Hepatocyte (in vitro differentiated cells): Measurements from ENCODE around the gene PRRT1B. TPM values are rescaled to one million over a fixed set of nuclear protein-coding genes. Genes with fewer than 3 reads are reported as not detected.

ENCODE experiments used
- DNase-seq: peaks from one replicate; pipeline ENCODE4 v3.0.0-alpha.2; 2016; ENCODE audit warnings: low spot score
- H2AFZ ChIP-seq: fragments of 200-600 bp; sonication (generic); 2 replicates; pipeline ENCODE4 v1.6.0; 2016; ENCODE audit warnings: antibody characterized with exemption, mild to moderate bottlenecking
- H3K27ac ChIP-seq: fragments of 200-600 bp; sonication (generic); 2 replicates; pipeline ENCODE4 v1.5.1; 2016; ENCODE audit warnings: mild to moderate bottlenecking
- H3K27me3 ChIP-seq: fragments of 200-600 bp; sonication (generic); 2 replicates; pipeline ENCODE4 v1.6.1; 2016
- H3K36me3 ChIP-seq: fragments of 200-600 bp; sonication (generic); replicated peaks from 2 replicates; pipeline ENCODE4 v1.5.1; 2016; ENCODE audit warnings: low read depth; ENCODE audit not compliant: insufficient read depth
- H3K4me1 ChIP-seq: fragments of 200-600 bp; sonication (generic); 2 replicates; pipeline ENCODE4 v1.5.1; 2016; ENCODE audit warnings: mild to moderate bottlenecking, moderate library complexity; ENCODE audit not compliant: insufficient read depth
- H3K4me2 ChIP-seq: fragments of 200-600 bp; sonication (generic); 2 replicates; pipeline ENCODE4 v1.6.0; 2016
- H3K4me3 ChIP-seq: fragments of 200-600 bp; sonication (generic); 2 replicates; pipeline ENCODE4 v1.5.1; 2016; ENCODE audit warnings: mild to moderate bottlenecking
- H3K79me2 ChIP-seq: fragments of 200-600 bp; sonication (generic); 2 replicates; pipeline ENCODE4 v1.6.0; 2017; ENCODE audit warnings: mild to moderate bottlenecking
- H3K9me2 ChIP-seq: fragments of 200-600 bp; sonication (generic); replicated peaks from 2 replicates; pipeline ENCODE4 v1.6.0; 2017; ENCODE audit warnings: mild to moderate bottlenecking; ENCODE audit not compliant: insufficient read depth
- H3K9me3 ChIP-seq: fragments of 200-600 bp; sonication (generic); 2 replicates; pipeline ENCODE4 v1.5.1; 2016; ENCODE audit warnings: low read depth, mild to moderate bottlenecking
- H4K20me1 ChIP-seq: fragments of 200-600 bp; sonication (generic); 2 replicates; pipeline ENCODE4 v1.6.0; 2016; ENCODE audit warnings: mild to moderate bottlenecking; ENCODE audit not compliant: insufficient read depth, poor library complexity, severe bottlenecking
- CTCF ChIP-seq: fragments of 200-600 bp; sonication (generic); IDR thresholded peaks from 2 replicates; pipeline ENCODE4 v1.5.1; 2016; ENCODE audit warnings: antibody characterized with exemption, mild to moderate bottlenecking; ENCODE audit not compliant: poor library complexity
- EZH2 ChIP-seq: fragments of 200-600 bp; sonication (generic); IDR thresholded peaks from 2 replicates; pipeline ENCODE4 v1.6.1; 2016; ENCODE audit warnings: antibody characterized with exemption, mild to moderate bottlenecking, borderline replicate concordance
- EZH2phosphoT487 ChIP-seq: fragments of 200-600 bp; sonication (generic); IDR thresholded peaks from one replicate; pipeline ENCODE4 v1.6.1; 2018; ENCODE audit warnings: antibody characterized with exemption, mild to moderate bottlenecking, low read depth, moderate library complexity; ENCODE audit not compliant: unreplicated experiment, severe bottlenecking
- whole genome bisulfite sequencing: methylation state at CpG from one replicate; pipeline ENCODE4 v1.1.6; 2016; ENCODE audit warnings: low lambda C conversion rate; ENCODE audit errors: missing lambda C conversion rate; 5-methylcytosine and 5-hydroxymethylcytosine counted together
- polyA plus RNA-seq: library from polyadenylated mRNA; unstranded; fragments of >200 nt; fragmentation: Nextera tagmentation; extraction: Ambion mirVana; gene quantifications from 2 replicates; pipeline ENCODE4 v1.2.1, GENCODE V29; 2016
- total RNA-seq: library from RNA; depleted of rRNA; stranded (reverse); fragments of >200 nt; gene quantifications from 2 replicates; pipeline ENCODE4 v1.2.3, GENCODE V29; 2014

PRRT1B gene
- total and polyA plus RNA-seq, 2 experiments from 2014 or later: 0.17 to 1.4 TPM

GRCh38 chr9:131565369-131565768, 20.0 kb downstream of the PRRT1B start:
- Histone ChIP-seq H3K4me2 (no peak overlapping the region), H3K4me3 (no peak overlapping the region)
- WGBS: 92% methylated on average over 5 of the region's 5 CpGs

GRCh38 chr9:131566158-131566557, 20.8 kb downstream of the PRRT1B start:
- Histone ChIP-seq H3K9me3 (no peaks in the 10 kb centered on the region), H3K4me3 (no peak overlapping the region), H2AFZ (no peak overlapping the region), H4K20me1 (no peaks in the 10 kb centered on the region), H3K36me3 (no peaks in the 10 kb centered on the region), H3K9me2 (no peaks in the 10 kb centered on the region), H3K27me3 (no peaks in the 10 kb centered on the region), H3K4me2 (no peak overlapping the region), H3K27ac (no peak overlapping the region), H3K79me2 (no peaks in the 10 kb centered on the region), H3K4me1 (peaks cover 4% of the 10 kb centered on the region)
- no peak for DNase-seq
- TF ChIP-seq CTCF (no peak), EZH2phosphoT487 (no peak), EZH2 (no peak)
- 97% methylated on average over 3 of the region's 3 CpGs for WGBS

More at GRCh38 chr9:131565369-131565768, 20.0 kb downstream of the PRRT1B start:
- Histone ChIP-seq H3K36me3 (no peaks in the 10 kb centered on the region), H3K27ac (no peak overlapping the region), H3K9me2 (no peaks in the 10 kb centered on the region), H3K79me2 (no peaks in the 10 kb centered on the region), H3K4me1 (peaks cover 4% of the 10 kb centered on the region), H4K20me1 (no peaks in the 10 kb centered on the region), H3K9me3 (no peaks in the 10 kb centered on the region), H2AFZ (no peak overlapping the region), H3K27me3 (no peaks in the 10 kb centered on the region)
- DNase-seq: no peak
- TF ChIP-seq CTCF (no peak), EZH2 (no peak), EZH2phosphoT487 (no peak)

DNA sequence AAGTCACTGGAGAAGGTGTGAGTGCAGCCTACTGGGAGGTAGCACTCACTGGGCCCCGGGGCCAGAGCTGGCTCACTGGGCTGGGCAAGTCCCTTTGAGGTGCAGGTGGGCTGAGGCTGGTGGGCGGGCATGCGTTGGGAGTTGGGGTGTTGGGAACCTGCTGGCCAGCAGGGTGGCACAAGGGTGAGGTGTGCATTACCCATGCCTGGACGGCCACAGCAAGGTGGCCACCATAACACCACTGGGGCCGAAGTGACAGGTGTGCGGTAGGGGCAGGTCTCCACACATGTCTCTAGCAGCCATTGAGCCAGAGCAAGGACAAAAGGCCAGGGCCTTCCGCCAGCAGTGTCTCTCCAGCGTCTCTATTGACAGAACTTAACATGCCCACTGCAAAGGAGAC, 22.6 kb downstream of the PRRT1B start:
- no peak for TF ChIP-seq CTCF
- no peak for TF ChIP-seq EZH2
- WGBS: 96% methylated on average over 8 of the region's 8 CpGs
- H3K9me2 ChIP-seq: no peaks in the 10 kb centered on the region

More for the DNA sequence above, 22.6 kb downstream of the PRRT1B start:
- DNase-seq: no peak
- no peak overlapping the region for H2AFZ ChIP-seq
- H3K27ac ChIP-seq: no peak overlapping the region
- H3K36me3 ChIP-seq: no peaks in the 10 kb centered on the region
- H3K9me3 ChIP-seq: no peaks in the 10 kb centered on the region
- H3K4me2 ChIP-seq: no peak overlapping the region
- no peaks in the 10 kb centered on the region for H4K20me1 ChIP-seq
- H3K4me1 ChIP-seq: no peaks in the 10 kb centered on the region
- no peaks in the 10 kb centered on the region for H3K27me3 ChIP-seq
- H3K4me3 ChIP-seq: no peak overlapping the region
- H3K79me2 ChIP-seq: no peaks in the 10 kb centered on the region
